ENCODE measurements around the gene C4BPA.

The C4BPA gene

GRCh38 chr1:207194197-207194596 is 90.2 kb downstream of the C4BPA start:
- DNase-seq, result no peak
